HEK293 (cell line): ENCODE results near the gene ROS1.

Experiments used
- KLF16 ChIP-seq: fragments of 450-650 bp; formaldehyde crosslinking; IDR thresholded peaks from 2 replicates; pipeline ENCODE4 v1.5.1; 2017; ENCODE audit warnings: missing biosample characterization, missing genetic modification characterization
- ZNF423 ChIP-seq: fragments of 450-650 bp; formaldehyde crosslinking; IDR thresholded peaks from 2 replicates; pipeline ENCODE4 v1.5.1; 2016; ENCODE audit warnings: missing biosample characterization, missing genetic modification characterization
- ZNF514 ChIP-seq: fragments of 450-650 bp; formaldehyde crosslinking; IDR thresholded peaks from 2 replicates; pipeline ENCODE4 v1.5.1; 2016; ENCODE audit warnings: missing biosample characterization, missing genetic modification characterization
- TF ChIP-seq, protein P1 (sequence below): fragments of 450-650 bp; formaldehyde crosslinking; IDR thresholded peaks from 2 replicates; pipeline ENCODE4 v1.5.1; 2016; ENCODE audit warnings: missing biosample characterization, missing genetic modification characterization
- TF ChIP-seq, protein P2 (sequence below): fragments of 450-650 bp; formaldehyde crosslinking; IDR thresholded peaks from 2 replicates; pipeline ENCODE4 v1.5.1; 2017; ENCODE audit warnings: missing biosample characterization, missing genetic modification characterization
- TF ChIP-seq, protein P3 (sequence below): fragments of 450-650 bp; formaldehyde crosslinking; IDR thresholded peaks from 2 replicates; pipeline ENCODE4 v1.5.1; 2016; ENCODE audit warnings: missing biosample characterization, missing genetic modification characterization, low read depth
- TF ChIP-seq, protein P4 (sequence below): fragments of 450-650 bp; formaldehyde crosslinking; IDR thresholded peaks from 2 replicates; pipeline ENCODE4 v1.5.1; 2016; ENCODE audit warnings: missing biosample characterization, missing genetic modification characterization
- TF ChIP-seq, protein P5 (sequence below): fragments of 450-650 bp; formaldehyde crosslinking; IDR thresholded peaks from 2 replicates; pipeline ENCODE4 v1.5.0; 2017; ENCODE audit warnings: missing biosample characterization, missing genetic modification characterization, borderline replicate concordance
- TF ChIP-seq, protein P6 (sequence below): fragments of 450-650 bp; formaldehyde crosslinking; IDR thresholded peaks from 2 replicates; pipeline ENCODE4 v1.5.1; 2016; ENCODE audit warnings: missing biosample characterization, missing genetic modification characterization, borderline replicate concordance

DNA sequence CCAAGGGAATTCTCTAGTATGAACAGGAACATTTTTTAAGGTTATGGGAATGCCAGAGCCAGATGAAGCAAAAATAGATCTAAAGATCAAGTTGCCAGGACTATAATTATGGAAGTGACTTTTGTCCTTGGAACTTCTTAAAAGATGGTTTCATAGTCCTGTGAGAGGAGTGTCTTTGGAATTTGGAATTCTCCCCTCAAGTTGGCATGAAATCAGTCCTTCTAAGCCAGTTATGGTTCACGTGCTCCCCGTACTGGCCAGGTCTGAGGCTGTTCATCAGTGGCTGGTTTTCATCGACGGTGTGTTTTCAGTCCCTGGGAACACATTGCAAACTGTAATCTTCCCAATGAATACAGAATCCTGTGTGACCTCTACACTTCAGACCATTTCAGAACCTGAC lies 97.2 kb downstream of the ROS1 start:
- no peak for TF ChIP-seq ZNF423 (tag by site-specific recombination)
- TF ChIP-seq, protein P1, sequence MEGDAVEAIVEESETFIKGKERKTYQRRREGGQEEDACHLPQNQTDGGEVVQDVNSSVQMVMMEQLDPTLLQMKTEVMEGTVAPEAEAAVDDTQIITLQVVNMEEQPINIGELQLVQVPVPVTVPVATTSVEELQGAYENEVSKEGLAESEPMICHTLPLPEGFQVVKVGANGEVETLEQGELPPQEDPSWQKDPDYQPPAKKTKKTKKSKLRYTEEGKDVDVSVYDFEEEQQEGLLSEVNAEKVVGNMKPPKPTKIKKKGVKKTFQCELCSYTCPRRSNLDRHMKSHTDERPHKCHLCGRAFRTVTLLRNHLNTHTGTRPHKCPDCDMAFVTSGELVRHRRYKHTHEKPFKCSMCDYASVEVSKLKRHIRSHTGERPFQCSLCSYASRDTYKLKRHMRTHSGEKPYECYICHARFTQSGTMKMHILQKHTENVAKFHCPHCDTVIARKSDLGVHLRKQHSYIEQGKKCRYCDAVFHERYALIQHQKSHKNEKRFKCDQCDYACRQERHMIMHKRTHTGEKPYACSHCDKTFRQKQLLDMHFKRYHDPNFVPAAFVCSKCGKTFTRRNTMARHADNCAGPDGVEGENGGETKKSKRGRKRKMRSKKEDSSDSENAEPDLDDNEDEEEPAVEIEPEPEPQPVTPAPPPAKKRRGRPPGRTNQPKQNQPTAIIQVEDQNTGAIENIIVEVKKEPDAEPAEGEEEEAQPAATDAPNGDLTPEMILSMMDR (tag by site-specific recombination), result no peak
- TF ChIP-seq KLF16 (tag by site-specific recombination), result no peak
- TF ChIP-seq, protein P2, sequence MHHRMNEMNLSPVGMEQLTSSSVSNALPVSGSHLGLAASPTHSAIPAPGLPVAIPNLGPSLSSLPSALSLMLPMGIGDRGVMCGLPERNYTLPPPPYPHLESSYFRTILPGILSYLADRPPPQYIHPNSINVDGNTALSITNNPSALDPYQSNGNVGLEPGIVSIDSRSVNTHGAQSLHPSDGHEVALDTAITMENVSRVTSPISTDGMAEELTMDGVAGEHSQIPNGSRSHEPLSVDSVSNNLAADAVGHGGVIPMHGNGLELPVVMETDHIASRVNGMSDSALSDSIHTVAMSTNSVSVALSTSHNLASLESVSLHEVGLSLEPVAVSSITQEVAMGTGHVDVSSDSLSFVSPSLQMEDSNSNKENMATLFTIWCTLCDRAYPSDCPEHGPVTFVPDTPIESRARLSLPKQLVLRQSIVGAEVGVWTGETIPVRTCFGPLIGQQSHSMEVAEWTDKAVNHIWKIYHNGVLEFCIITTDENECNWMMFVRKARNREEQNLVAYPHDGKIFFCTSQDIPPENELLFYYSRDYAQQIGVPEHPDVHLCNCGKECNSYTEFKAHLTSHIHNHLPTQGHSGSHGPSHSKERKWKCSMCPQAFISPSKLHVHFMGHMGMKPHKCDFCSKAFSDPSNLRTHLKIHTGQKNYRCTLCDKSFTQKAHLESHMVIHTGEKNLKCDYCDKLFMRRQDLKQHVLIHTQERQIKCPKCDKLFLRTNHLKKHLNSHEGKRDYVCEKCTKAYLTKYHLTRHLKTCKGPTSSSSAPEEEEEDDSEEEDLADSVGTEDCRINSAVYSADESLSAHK (tag by site-specific recombination), result no peak
- no peak for TF ChIP-seq ZNF514 (tag by site-specific recombination)
- TF ChIP-seq, protein P3, sequence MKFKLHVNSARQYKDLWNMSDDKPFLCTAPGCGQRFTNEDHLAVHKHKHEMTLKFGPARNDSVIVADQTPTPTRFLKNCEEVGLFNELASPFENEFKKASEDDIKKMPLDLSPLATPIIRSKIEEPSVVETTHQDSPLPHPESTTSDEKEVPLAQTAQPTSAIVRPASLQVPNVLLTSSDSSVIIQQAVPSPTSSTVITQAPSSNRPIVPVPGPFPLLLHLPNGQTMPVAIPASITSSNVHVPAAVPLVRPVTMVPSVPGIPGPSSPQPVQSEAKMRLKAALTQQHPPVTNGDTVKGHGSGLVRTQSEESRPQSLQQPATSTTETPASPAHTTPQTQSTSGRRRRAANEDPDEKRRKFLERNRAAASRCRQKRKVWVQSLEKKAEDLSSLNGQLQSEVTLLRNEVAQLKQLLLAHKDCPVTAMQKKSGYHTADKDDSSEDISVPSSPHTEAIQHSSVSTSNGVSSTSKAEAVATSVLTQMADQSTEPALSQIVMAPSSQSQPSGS (tag by site-specific recombination), result no peak
- TF ChIP-seq, protein P4, sequence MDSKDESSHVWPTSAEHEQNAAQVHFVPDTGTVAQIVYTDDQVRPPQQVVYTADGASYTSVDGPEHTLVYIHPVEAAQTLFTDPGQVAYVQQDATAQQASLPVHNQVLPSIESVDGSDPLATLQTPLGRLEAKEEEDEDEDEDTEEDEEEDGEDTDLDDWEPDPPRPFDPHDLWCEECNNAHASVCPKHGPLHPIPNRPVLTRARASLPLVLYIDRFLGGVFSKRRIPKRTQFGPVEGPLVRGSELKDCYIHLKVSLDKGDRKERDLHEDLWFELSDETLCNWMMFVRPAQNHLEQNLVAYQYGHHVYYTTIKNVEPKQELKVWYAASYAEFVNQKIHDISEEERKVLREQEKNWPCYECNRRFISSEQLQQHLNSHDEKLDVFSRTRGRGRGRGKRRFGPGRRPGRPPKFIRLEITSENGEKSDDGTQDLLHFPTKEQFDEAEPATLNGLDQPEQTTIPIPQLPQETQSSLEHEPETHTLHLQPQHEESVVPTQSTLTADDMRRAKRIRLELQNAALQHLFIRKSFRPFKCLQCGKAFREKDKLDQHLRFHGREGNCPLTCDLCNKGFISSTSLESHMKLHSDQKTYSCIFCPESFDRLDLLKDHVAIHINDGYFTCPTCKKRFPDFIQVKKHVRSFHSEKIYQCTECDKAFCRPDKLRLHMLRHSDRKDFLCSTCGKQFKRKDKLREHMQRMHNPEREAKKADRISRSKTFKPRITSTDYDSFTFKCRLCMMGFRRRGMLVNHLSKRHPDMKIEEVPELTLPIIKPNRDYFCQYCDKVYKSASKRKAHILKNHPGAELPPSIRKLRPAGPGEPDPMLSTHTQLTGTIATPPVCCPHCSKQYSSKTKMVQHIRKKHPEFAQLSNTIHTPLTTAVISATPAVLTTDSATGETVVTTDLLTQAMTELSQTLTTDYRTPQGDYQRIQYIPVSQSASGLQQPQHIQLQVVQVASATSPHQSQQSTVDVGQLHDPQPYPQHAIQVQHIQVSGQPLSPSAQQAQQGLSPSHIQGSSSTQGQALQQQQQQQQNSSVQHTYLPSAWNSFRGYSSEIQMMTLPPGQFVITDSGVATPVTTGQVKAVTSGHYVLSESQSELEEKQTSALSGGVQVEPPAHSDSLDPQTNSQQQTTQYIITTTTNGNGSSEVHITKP (tag by site-specific recombination), result no peak
- TF ChIP-seq, protein P5, sequence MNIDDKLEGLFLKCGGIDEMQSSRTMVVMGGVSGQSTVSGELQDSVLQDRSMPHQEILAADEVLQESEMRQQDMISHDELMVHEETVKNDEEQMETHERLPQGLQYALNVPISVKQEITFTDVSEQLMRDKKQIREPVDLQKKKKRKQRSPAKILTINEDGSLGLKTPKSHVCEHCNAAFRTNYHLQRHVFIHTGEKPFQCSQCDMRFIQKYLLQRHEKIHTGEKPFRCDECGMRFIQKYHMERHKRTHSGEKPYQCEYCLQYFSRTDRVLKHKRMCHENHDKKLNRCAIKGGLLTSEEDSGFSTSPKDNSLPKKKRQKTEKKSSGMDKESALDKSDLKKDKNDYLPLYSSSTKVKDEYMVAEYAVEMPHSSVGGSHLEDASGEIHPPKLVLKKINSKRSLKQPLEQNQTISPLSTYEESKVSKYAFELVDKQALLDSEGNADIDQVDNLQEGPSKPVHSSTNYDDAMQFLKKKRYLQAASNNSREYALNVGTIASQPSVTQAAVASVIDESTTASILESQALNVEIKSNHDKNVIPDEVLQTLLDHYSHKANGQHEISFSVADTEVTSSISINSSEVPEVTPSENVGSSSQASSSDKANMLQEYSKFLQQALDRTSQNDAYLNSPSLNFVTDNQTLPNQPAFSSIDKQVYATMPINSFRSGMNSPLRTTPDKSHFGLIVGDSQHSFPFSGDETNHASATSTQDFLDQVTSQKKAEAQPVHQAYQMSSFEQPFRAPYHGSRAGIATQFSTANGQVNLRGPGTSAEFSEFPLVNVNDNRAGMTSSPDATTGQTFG, result no peak
- TF ChIP-seq, protein P6, sequence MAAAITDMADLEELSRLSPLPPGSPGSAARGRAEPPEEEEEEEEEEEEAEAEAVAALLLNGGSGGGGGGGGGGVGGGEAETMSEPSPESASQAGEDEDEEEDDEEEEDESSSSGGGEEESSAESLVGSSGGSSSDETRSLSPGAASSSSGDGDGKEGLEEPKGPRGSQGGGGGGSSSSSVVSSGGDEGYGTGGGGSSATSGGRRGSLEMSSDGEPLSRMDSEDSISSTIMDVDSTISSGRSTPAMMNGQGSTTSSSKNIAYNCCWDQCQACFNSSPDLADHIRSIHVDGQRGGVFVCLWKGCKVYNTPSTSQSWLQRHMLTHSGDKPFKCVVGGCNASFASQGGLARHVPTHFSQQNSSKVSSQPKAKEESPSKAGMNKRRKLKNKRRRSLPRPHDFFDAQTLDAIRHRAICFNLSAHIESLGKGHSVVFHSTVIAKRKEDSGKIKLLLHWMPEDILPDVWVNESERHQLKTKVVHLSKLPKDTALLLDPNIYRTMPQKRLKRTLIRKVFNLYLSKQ, result no peak
